Immature natural killer cell (primary cell): ENCODE data around the gene SEMA3F. TPM values are rescaled to one million over a fixed set of nuclear protein-coding genes. Genes with fewer than 3 reads are reported as not detected.

ENCODE experiments used
- polyA plus RNA-seq, 3 donors: library from polyadenylated mRNA; unstranded; fragments of 300-500 nt; fragmentation: Illumina TruSeq; gene quantifications; one replicate each; pipeline ENCODE4 v1.2.3, GENCODE V29; 2021

The SEMA3F gene
- polyA plus RNA-seq, 3 donors from 2014 or later: not detected

Other genes with a start within 250 kb of the SEMA3F start
- gene MON1A, start 225.5 kb upstream of the SEMA3F start, polyA plus RNA-seq: 10 to 100 TPM; 11.5 to 24.0 (median 12.1) TPM
- gene RBM6, start 215.2 kb upstream of the SEMA3F start, polyA plus RNA-seq: 10 to 100 TPM in 2 of 3 donors, 1 to 10 TPM in 1; 7.5 to 39.7 (median 19.2) TPM
- 10 to 100 TPM; 15.5 to 40.7 (median 21.4) TPM for gene RBM5, start 66.4 kb upstream of the SEMA3F start, polyA plus RNA-seq
- gene GNAT1, start 36.3 kb downstream of the SEMA3F start, polyA plus RNA-seq: not detected
- not detected for gene SLC38A3, start 49.9 kb downstream of the SEMA3F start, polyA plus RNA-seq
- 100 to 1,000 TPM; 550 to 903 (median 902) TPM for gene GNAI2, start 80.9 kb downstream of the SEMA3F start, polyA plus RNA-seq
- not detected for gene SEMA3B, start 113.8 kb downstream of the SEMA3F start, polyA plus RNA-seq
- not detected for gene LSMEM2, start 123.8 kb downstream of the SEMA3F start, polyA plus RNA-seq
- 10 to 100 TPM; 38.0 to 54.3 (median 51.3) TPM for gene IFRD2, start 137.1 kb downstream of the SEMA3F start, polyA plus RNA-seq
- gene HYAL3, start 144.1 kb downstream of the SEMA3F start, polyA plus RNA-seq: 1 to 10 TPM; 1.5 to 2.4 (median 2.2) TPM
- 10 to 100 TPM in 2 of 3 donors, 1 to 10 TPM in 1; 4.7 to 13.4 (median 10.5) TPM for gene NAA80, start 144.1 kb downstream of the SEMA3F start, polyA plus RNA-seq
- under 1 TPM in 2 of 3 donors, not detected in 1; 0.18 to 0.57 TPM for gene HYAL1, start 148.2 kb downstream of the SEMA3F start, polyA plus RNA-seq
- 10 to 100 TPM in 2 of 3 donors, 1 to 10 TPM in 1; 4.9 to 15.0 (median 10.8) TPM for gene HYAL2, start 167.4 kb downstream of the SEMA3F start, polyA plus RNA-seq
- 10 to 100 TPM; 42.9 to 70.4 (median 68.4) TPM for gene TUSC2, start 172.9 kb downstream of the SEMA3F start, polyA plus RNA-seq
- gene RASSF1, start 185.5 kb downstream of the SEMA3F start, polyA plus RNA-seq: 100 to 1,000 TPM; 172 to 253 (median 187) TPM
- 1 to 10 TPM; 2.3 to 3.7 (median 3.6) TPM for gene ZMYND10, start 190.4 kb downstream of the SEMA3F start, polyA plus RNA-seq
- gene NPRL2, start 195.5 kb downstream of the SEMA3F start, polyA plus RNA-seq: 100 to 1,000 TPM in 2 of 3 donors, 10 to 100 TPM in 1; 77.5 to 104 (median 101) TPM
- gene CYB561D2, start 195.5 kb downstream of the SEMA3F start, polyA plus RNA-seq: 100 to 1,000 TPM; 120 to 158 (median 131) TPM
- gene TMEM115, start 204.2 kb downstream of the SEMA3F start, polyA plus RNA-seq: 10 to 100 TPM; 27.9 to 48.6 (median 36.6) TPM